Hematopoietic multipotent progenitor cell treated with erythropoietin and hydrocortisone succinate and interleukin-3 and kit ligand, for 6 days (in vitro differentiated cells): Measurements from ENCODE around the gene ALPP.
"Not testable (repeated sequence)": the region's sequence is repeated elsewhere in the genome, so short reads cannot be mapped to it uniquely, and the experiment has no call there.

ENCODE experiments used
- DNase-seq: peaks from one replicate; pipeline ENCODE4 v3.0.0-alpha.2; 2015

Gene ALPP

GRCh38 chr2:232341061-232341738, 37.4 kb upstream of the ALPP start:
- no peak for DNase-seq

GRCh38 chr2:232341739-232342126, 36.8 kb upstream of the ALPP start:
- no peak for DNase-seq

- no peak for DNase-seq
Observed at GRCh38 chr2:232342635-232343565, 35.7 kb upstream of the ALPP start.

- DNase-seq: no peak
Observed at GRCh38 chr2:232343821-232344220, 34.7 kb upstream of the ALPP start.

GRCh38 chr2:232345251-232345650, 33.3 kb upstream of the ALPP start:
- no peak for DNase-seq

- no peak for DNase-seq
Observed at GRCh38 chr2:232347369-232347768, 31.2 kb upstream of the ALPP start.

GRCh38 chr2:232348936-232349335, 29.6 kb upstream of the ALPP start:
- no peak for DNase-seq

- DNase-seq: no peak
Observed at GRCh38 chr2:232349546-232349945, 29.0 kb upstream of the ALPP start.

GRCh38 chr2:232349946-232350635, 28.5 kb upstream of the ALPP start:
- DNase-seq: no peak

GRCh38 chr2:232350804-232351685, 27.5 kb upstream of the ALPP start:
- no peak for DNase-seq

GRCh38 chr2:232351686-232352510, 26.7 kb upstream of the ALPP start:
- DNase-seq: no peak

- DNase-seq: no peak
Observed at GRCh38 chr2:232352511-232353091, 25.9 kb upstream of the ALPP start.

GRCh38 chr2:232353096-232353495, 25.5 kb upstream of the ALPP start:
- no peak for DNase-seq

- DNase-seq: no peak
Observed at GRCh38 chr2:232353660-232354059, 24.9 kb upstream of the ALPP start.

- DNase-seq: no peak
Observed at GRCh38 chr2:232354069-232354468, 24.5 kb upstream of the ALPP start.

- no peak for DNase-seq
Observed at GRCh38 chr2:232361646-232362045, 16.9 kb upstream of the ALPP start.

GRCh38 chr2:232362174-232362900, 16.2 kb upstream of the ALPP start:
- DNase-seq: no peak

- not testable (repeated sequence) for DNase-seq
Observed at GRCh38 chr2:232363064-232363783, 15.3 kb upstream of the ALPP start.

- peak; percentile 39 for DNase-seq
Observed at GRCh38 chr2:232363784-232364615, 14.6 kb upstream of the ALPP start.
